ENCODE data around the gene BCAR1. TPM values are rescaled to one million over a fixed set of nuclear protein-coding genes. Genes with fewer than 3 reads are reported as not detected.
A peak's percentile ranks its signal among the peaks of the same experiment; 100 is the strongest.

Gene BCAR1
- total and polyA plus RNA-seq, 2 of the 13 experiments (the other 11 are each of a cell fraction or from before 2014, with no cell fraction given): 48.1 to 51.7 TPM

DNA sequence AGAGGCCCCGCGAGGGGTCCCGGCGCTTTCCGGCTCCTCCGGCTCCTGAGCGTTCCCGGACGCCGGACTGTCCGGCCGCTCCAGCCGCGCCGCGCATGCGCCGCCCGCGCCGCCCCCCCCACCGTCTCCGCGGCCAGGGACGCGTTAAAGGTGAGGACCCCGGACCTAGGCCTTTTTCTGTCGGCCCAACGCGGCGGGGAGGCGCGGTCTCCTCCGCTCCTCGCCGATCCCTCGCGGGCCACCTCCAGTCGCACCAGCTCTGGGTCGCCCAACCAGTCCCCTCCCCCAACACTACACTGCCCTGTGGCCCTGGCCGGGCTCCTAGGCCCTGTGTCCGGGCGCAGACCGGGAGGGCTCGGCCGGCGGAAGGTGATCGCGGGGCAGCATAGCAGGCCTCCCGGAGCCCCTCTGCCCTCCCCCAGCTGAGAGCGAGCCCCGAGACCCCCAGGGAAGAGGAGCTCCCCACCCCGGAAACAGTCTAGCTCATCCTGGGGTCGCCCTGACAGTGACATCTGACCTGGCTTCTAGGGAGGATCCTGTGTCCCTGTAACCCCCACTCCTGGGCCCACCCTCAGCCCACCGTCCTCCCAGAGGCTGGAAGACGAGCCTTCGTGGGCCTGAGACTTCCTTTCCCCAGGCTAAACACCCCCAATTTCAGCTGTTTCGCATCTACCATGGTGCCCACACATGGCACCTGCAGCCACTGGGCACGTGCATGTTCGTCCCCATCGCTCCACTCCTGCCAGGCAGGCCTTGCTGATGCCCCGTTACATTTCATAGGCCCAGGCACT is 14.7 kb upstream of the BCAR1 start (continued):
- TF ChIP-seq ARHGAP35 (CRISPR knock-in tag; IDR thresholded peaks at IDR 0.05; ENCODE audit: borderline replicate concordance) (no peak), NKX3-1 (CRISPR knock-in tag; IDR thresholded peaks at IDR 0.05) (0 out of 2 replicates have a peak, but pooled peaks have one; percentile 37), MIXL1 (CRISPR knock-in tag; IDR thresholded peaks at IDR 0.05) (no peak), ZBTB21 (CRISPR knock-in tag; IDR thresholded peaks at IDR 0.05) (no peak), ZNF121 (CRISPR knock-in tag; IDR thresholded peaks at IDR 0.05) (peak; percentile 80), ZNF12 (CRISPR knock-in tag; IDR thresholded peaks at IDR 0.05) (no peak), GATAD2A (CRISPR knock-in tag; IDR thresholded peaks at IDR 0.05) (no peak), CHCHD3 (CRISPR knock-in tag; IDR thresholded peaks at IDR 0.05) (no peak), ELF1 (CRISPR knock-in tag; IDR thresholded peaks at IDR 0.05) (peak; percentile 63; the same call in 1 of the 2 replicates), ZNF501 (CRISPR knock-in tag; IDR thresholded peaks at IDR 0.05) (peak; percentile 81), ZNF556 (CRISPR knock-in tag; IDR thresholded peaks at IDR 0.05; ENCODE audit: borderline replicate concordance) (peak; percentile 86), KDM6A (CRISPR knock-in tag; IDR thresholded peaks at IDR 0.05; ENCODE audit: low read depth) (no peak), ZNF567 (CRISPR knock-in tag; IDR thresholded peaks at IDR 0.05; ENCODE audit: borderline replicate concordance) (no peak), CEBPB (IDR thresholded peaks at IDR 0.05; ENCODE audit: borderline replicate concordance, low read depth, low read length) (no peak), ZNF256 (CRISPR knock-in tag; conservative IDR thresholded peaks at IDR 0.05) (0 out of 2 replicates have a peak, but pooled peaks have one; percentile 67), REPIN1 (CRISPR knock-in tag; IDR thresholded peaks at IDR 0.05; ENCODE audit: borderline replicate concordance, low read depth) (peak; percentile 96), RFX3 (CRISPR knock-in tag; IDR thresholded peaks at IDR 0.05) (no peak), ZNF839 (CRISPR knock-in tag; IDR thresholded peaks at IDR 0.05; ENCODE audit: borderline replicate concordance) (no peak)
- TF ChIP-seq, protein P1, sequence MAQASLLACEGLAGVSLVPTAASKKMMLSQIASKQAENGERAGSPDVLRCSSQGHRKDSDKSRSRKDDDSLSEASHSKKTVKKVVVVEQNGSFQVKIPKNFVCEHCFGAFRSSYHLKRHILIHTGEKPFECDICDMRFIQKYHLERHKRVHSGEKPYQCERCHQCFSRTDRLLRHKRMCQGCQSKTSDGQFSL (CRISPR knock-in tag; IDR thresholded peaks at IDR 0.05): peak; percentile 100
- TF ChIP-seq, protein P2, sequence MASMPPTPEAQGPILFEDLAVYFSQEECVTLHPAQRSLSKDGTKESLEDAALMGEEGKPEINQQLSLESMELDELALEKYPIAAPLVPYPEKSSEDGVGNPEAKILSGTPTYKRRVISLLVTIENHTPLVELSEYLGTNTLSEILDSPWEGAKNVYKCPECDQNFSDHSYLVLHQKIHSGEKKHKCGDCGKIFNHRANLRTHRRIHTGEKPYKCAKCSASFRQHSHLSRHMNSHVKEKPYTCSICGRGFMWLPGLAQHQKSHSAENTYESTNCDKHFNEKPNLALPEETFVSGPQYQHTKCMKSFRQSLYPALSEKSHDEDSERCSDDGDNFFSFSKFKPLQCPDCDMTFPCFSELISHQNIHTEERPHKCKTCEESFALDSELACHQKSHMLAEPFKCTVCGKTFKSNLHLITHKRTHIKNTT (CRISPR knock-in tag; IDR thresholded peaks at IDR 0.05): no peak
- TF ChIP-seq, protein P3, sequence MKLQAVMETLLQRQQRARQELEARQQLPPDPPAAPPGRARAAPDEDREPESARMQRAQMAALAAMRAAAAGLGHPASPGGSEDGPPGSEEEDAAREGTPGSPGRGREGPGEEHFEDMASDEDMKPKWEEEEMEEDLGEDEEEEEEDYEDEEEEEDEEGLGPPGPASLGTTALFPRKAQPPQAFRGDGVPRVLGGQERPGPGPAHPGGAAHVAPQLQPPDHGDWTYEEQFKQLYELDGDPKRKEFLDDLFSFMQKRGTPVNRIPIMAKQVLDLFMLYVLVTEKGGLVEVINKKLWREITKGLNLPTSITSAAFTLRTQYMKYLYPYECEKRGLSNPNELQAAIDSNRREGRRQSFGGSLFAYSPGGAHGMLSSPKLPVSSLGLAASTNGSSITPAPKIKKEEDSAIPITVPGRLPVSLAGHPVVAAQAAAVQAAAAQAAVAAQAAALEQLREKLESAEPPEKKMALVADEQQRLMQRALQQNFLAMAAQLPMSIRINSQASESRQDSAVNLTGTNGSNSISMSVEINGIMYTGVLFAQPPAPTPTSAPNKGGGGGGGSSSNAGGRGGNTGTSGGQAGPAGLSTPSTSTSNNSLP (IDR thresholded peaks at IDR 0.05; ENCODE audit: low read depth, low read length): no peak
- TF ChIP-seq, protein P4, sequence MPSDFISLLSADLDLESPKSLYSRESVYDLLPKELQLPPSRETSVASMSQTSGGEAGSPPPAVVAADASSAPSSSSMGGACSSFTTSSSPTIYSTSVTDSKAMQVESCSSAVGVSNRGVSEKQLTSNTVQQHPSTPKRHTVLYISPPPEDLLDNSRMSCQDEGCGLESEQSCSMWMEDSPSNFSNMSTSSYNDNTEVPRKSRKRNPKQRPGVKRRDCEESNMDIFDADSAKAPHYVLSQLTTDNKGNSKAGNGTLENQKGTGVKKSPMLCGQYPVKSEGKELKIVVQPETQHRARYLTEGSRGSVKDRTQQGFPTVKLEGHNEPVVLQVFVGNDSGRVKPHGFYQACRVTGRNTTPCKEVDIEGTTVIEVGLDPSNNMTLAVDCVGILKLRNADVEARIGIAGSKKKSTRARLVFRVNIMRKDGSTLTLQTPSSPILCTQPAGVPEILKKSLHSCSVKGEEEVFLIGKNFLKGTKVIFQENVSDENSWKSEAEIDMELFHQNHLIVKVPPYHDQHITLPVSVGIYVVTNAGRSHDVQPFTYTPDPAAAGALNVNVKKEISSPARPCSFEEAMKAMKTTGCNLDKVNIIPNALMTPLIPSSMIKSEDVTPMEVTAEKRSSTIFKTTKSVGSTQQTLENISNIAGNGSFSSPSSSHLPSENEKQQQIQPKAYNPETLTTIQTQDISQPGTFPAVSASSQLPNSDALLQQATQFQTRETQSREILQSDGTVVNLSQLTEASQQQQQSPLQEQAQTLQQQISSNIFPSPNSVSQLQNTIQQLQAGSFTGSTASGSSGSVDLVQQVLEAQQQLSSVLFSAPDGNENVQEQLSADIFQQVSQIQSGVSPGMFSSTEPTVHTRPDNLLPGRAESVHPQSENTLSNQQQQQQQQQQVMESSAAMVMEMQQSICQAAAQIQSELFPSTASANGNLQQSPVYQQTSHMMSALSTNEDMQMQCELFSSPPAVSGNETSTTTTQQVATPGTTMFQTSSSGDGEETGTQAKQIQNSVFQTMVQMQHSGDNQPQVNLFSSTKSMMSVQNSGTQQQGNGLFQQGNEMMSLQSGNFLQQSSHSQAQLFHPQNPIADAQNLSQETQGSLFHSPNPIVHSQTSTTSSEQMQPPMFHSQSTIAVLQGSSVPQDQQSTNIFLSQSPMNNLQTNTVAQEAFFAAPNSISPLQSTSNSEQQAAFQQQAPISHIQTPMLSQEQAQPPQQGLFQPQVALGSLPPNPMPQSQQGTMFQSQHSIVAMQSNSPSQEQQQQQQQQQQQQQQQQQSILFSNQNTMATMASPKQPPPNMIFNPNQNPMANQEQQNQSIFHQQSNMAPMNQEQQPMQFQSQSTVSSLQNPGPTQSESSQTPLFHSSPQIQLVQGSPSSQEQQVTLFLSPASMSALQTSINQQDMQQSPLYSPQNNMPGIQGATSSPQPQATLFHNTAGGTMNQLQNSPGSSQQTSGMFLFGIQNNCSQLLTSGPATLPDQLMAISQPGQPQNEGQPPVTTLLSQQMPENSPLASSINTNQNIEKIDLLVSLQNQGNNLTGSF (CRISPR knock-in tag; IDR thresholded peaks at IDR 0.05): no peak

All from HepG2 (cell line).